ENCODE data around the gene MLLT10. TPM values are rescaled to one million over a fixed set of nuclear protein-coding genes. Genes with fewer than 3 reads are reported as not detected.
"Not testable (repeated sequence)": the region's sequence is repeated elsewhere in the genome, so short reads cannot be mapped to it uniquely, and the experiment has no call there.

MLLT10 gene
- total and polyA plus RNA-seq, 8 donors: 39.9 to 55.2 (median 49.2) TPM

DNA sequence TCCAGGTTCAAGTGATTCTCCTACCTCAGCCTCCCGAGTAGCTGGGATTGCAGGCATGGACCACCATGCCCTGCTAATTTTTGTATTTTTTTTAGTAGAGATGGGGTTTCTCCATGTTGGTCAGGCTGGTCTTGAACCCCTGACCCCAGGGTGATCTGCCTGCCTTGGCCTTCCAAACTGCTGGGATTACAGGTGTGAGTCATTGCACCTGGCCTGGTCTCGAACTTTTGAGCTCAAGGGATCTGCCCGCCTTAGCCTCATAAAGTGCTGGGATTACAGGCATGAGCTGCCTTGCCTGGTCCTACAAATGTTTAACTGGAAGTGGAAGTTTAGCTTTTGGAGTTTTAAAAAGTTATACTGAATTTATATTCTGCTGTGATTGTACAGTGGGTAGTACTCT lies 2.8 kb downstream of the MLLT10 start:
- Histone ChIP-seq H3K9me3 (no peaks in the 10 kb centered on the region), H3K27me3 (no peaks in the 10 kb centered on the region), H3K36me3 (peaks cover 4 to 54% of the 10 kb centered on the region in 2 donors), H3K27ac (no peak overlapping the region), H3K4me3 (no peak overlapping the region), H3K4me1 (peaks cover 5 to 40% of the 10 kb centered on the region in 2 donors)
- no peak for ATAC-seq
- DNase-seq: no peak
- TF ChIP-seq, protein P1, sequence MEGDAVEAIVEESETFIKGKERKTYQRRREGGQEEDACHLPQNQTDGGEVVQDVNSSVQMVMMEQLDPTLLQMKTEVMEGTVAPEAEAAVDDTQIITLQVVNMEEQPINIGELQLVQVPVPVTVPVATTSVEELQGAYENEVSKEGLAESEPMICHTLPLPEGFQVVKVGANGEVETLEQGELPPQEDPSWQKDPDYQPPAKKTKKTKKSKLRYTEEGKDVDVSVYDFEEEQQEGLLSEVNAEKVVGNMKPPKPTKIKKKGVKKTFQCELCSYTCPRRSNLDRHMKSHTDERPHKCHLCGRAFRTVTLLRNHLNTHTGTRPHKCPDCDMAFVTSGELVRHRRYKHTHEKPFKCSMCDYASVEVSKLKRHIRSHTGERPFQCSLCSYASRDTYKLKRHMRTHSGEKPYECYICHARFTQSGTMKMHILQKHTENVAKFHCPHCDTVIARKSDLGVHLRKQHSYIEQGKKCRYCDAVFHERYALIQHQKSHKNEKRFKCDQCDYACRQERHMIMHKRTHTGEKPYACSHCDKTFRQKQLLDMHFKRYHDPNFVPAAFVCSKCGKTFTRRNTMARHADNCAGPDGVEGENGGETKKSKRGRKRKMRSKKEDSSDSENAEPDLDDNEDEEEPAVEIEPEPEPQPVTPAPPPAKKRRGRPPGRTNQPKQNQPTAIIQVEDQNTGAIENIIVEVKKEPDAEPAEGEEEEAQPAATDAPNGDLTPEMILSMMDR (IDR thresholded peaks at IDR 0.05): no peak
- intact Hi-C loops (cut with DNase I): no loop called here

DNA sequence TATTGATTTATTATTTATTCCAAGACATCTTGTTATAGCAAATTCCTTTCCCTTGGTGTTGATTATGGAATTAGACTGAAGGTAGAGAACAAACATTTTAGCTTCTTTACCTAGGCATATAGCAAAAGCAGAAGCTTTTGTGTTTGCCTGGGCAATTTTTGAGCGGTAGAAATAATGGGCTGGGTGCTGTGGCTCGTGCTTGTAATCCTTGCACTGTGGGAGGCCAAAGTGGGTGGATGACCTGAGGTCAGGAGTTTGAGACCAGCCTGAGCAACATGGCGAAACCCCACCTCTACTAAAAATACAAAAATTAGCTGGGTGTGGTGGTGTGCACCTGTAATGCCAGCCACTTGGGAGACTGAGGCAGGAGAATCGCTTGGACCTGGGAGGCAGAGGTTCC lies 6.7 kb downstream of the MLLT10 start:
- peaks cover 1 to 18% of the 10 kb centered on the region in 2 donors for H3K4me1 ChIP-seq
- H3K27ac ChIP-seq: peak overlapping the region; percentile 9 to 61
- H3K9me3 ChIP-seq; DNase-seq; H3K27me3 ChIP-seq; H3K4me3 ChIP-seq; intact Hi-C loops (cut with DNase I); ATAC-seq: not testable (repeated sequence)
- H3K36me3 ChIP-seq: peaks cover 4 to 92% of the 10 kb centered on the region in 2 donors

DNA sequence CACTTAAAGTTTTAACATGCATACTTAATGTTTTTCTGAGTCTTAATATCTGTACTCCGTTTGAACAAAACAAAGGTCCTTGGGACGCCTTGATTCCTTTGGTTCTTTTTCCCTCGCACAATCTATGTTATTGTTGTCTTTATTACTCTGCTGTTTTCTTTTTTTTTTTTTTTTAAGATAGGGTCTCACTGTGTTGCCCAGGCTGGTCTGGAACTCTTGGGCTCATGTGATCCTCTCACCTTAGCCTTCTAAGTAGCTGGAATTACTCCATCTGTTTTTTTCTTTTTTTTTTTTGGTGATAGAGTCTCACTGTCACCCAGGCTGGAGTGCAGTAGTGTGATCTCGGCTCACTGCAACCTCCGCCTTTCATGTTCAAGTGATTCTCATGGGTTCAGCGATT lies 13.2 kb downstream of the MLLT10 start:
- TF ChIP-seq, protein P1 (IDR thresholded peaks at IDR 0.05): no peak
- Histone ChIP-seq H3K27ac (no peak overlapping the region), H3K9me3 (no peaks in the 10 kb centered on the region), H3K27me3 (no peaks in the 10 kb centered on the region), H3K36me3 (peaks cover 0 to 82% of the 10 kb centered on the region in 2 donors), H3K4me1 (no peaks in the 10 kb centered on the region), H3K4me3 (no peak overlapping the region)
- ATAC-seq (no peak), DNase-seq (no peak)
- intact Hi-C loops (cut with DNase I): no loop called here

DNA sequence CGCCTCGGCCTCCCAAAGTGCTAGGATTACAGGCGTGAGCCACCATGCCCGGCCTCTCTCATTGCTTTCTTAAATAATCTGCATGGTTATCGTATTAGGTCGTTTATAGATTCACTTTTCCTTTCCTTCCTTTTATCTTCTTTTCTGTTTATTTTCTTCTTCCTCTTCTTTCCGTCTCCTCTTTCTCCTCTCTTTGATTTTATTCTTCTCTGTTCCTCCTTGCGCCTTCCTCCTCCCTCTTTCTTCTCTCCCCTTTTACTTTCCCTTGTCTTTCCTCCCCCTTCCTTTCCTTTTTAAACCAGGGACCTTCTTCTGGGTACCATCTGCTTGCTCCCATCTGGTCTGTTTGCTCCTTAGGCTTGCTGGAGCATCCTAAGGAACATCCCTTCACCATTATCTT lies 18.6 kb downstream of the MLLT10 start:
- Histone ChIP-seq H3K36me3 (peaks cover 0 to 82% of the 10 kb centered on the region in 2 donors), H3K4me1 (no peaks in the 10 kb centered on the region), H3K4me3 (no peak overlapping the region), H3K27me3 (no peaks in the 10 kb centered on the region), H3K9me3 (no peaks in the 10 kb centered on the region), H3K27ac (no peak overlapping the region)
- no peak for DNase-seq
- intact Hi-C loops (cut with DNase I): no loop called here
- TF ChIP-seq, protein P1 (IDR thresholded peaks at IDR 0.05): no peak
- no peak for ATAC-seq

DNA sequence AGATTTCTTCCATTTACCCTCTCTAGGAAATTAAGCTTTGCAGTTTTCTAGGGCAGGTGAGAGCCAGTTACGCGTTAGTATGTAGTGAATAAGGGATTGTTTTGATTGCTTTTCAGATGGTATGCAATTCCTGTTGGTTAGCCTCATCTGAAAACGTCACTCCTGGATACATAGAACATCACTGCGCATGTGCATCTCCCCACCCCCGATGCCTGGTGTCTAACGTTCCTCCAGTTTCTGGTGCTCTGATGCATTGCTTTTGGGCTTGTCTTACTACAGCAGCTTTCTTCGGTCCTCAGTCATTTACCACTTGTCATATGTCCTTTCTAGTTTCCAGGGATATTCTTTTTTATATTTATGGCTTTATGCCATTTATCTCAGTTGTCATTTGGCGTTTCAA lies 22.5 kb downstream of the MLLT10 start:
- H3K4me1 ChIP-seq: no peaks in the 10 kb centered on the region
- no peak overlapping the region for H3K4me3 ChIP-seq
- H3K27ac ChIP-seq: no peak overlapping the region
- H3K36me3 ChIP-seq: peaks cover 0 to 88% of the 10 kb centered on the region in 2 donors
- ATAC-seq: no peak
- TF ChIP-seq, protein P1 (IDR thresholded peaks at IDR 0.05): no peak
- no peaks in the 10 kb centered on the region for H3K9me3 ChIP-seq
- DNase-seq: no peak
- H3K27me3 ChIP-seq: no peaks in the 10 kb centered on the region
- intact Hi-C loops (cut with DNase I): no loop called here

DNA sequence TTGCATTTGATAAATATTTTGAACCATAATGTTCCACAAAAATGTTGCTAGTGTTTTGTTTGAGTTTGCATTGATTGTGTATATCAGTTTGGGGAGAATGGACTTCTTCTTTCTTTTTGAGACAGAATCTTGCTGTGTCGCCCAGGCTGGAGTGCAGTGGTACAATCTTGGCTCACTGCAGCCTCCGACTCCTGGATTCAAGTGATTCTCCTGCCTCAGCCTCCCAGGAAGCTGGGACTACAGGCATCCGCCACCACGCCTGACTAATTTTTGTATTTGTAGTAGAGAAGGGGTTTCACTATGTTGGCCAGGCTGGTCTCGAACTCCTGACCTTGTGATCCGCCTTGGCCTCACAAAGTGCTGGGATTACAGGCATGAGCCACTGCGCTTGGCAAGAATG lies 25.0 kb downstream of the MLLT10 start:
- H3K27me3 ChIP-seq; H3K4me1 ChIP-seq; H3K9me3 ChIP-seq; H3K27ac ChIP-seq; DNase-seq; ATAC-seq; H3K4me3 ChIP-seq; intact Hi-C loops (cut with DNase I): not testable (repeated sequence)
- H3K36me3 ChIP-seq: peaks cover 0 to 67% of the 10 kb centered on the region in 2 donors
